ENCODE data around the gene FITM1.

GRCh38 chr14:24138396-24139271 lies 8.2 kb downstream of the FITM1 start:
- TF ChIP-seq POLR2A (IDR thresholded peaks at IDR 0.05) (no peak), CTCF (IDR thresholded peaks at IDR 0.05) (no peak), POLR2AphosphoS5 (IDR thresholded peaks at IDR 0.05) (no peak), EP300 (IDR thresholded peaks at IDR 0.05) (no peak)
